ENCODE results near the gene TECR. TPM values are rescaled to one million over a fixed set of nuclear protein-coding genes. Genes with fewer than 3 reads are reported as not detected.

TECR gene
- total RNA-seq, 1 experiment from 2014 or later, result 232 TPM

DNA sequence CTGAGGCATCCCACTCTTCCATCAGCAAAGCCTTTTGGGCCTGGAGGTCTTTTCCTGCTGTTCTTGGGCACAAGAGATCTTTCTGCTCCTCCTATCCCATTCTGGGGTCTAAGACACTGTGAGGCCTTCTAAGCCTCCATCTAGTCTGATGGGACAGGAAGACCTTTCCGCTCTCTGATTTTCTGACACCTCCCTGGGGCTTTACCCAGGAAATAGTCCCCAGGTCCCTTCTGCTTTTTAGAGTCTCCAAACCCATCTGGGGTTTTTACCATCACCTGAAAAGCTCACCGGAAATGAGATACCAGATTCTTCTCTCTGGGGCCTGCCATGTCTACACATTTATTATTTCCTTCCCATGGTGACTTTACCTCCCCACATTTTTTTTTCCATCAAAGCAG lies 74.6 kb downstream of the TECR start:
- intact Hi-C loops (cut with micrococcal nuclease), result no loop called here
- Histone ChIP-seq H3K9ac (ENCODE audit: low read length) (no peak overlapping the region), H3K9me3 (ENCODE audit: control insufficient read depth in 1 of 2, insufficient read depth in 1 of 2, low read depth in 1 of 2, low read length in 2 of 2) (no peaks in the 10 kb centered on the region), H3K4me1 (ENCODE audit: control insufficient read depth in 1 of 2, insufficient read depth in 2 of 2, low read length in 2 of 2) (no peaks in the 10 kb centered on the region), H3K27me3 (ENCODE audit: insufficient read depth, low read length) (no peaks in the 10 kb centered on the region), H2AFZ (ENCODE audit: low read depth, low read length, poor library complexity, severe bottlenecking) (no peak overlapping the region), H3K36me3 (ENCODE audit: control insufficient read depth in 1 of 2, insufficient read depth in 2 of 2, low read length in 2 of 2) (no peaks in the 10 kb centered on the region), H3K9me2 (ENCODE audit: insufficient read depth) (no peaks in the 10 kb centered on the region), H3K4me3 (replicated peaks in 1 of 2; ENCODE audit: low read depth in 1 of 2, low read length in 2 of 2) (no peak overlapping the region), H3K79me2 (ENCODE audit: insufficient read depth, low read length) (no peaks in the 10 kb centered on the region), H4K20me1 (ENCODE audit: insufficient read depth) (no peaks in the 10 kb centered on the region), H3K27ac (ENCODE audit: low read depth, low read length) (no peak overlapping the region), H3K4me2 (ENCODE audit: low read length) (no peak overlapping the region)
- DNase-seq (ENCODE audit: low read depth, low spot score), result no peak
- POLR2A ChIA-PET, result no interaction called here
- RAD21 ChIA-PET (ENCODE audit: low non-redundant PET in 1 of 2, low total read pairs in 2 of 2, uncharacterized antibody in 2 of 2, unreplicated experiment in 2 of 2), result no interaction called here
- TF ChIP-seq ELF1 (IDR thresholded peaks at IDR 0.05; ENCODE audit: borderline replicate concordance, low read depth) (no peak), SIN3A (IDR thresholded peaks at IDR 0.05; ENCODE audit: low read depth) (no peak)
- BruUV-seq (replicated peaks), result no TSS peak
- CTCF ChIA-PET, result no interaction called here
- no peak for ATAC-seq

DNA sequence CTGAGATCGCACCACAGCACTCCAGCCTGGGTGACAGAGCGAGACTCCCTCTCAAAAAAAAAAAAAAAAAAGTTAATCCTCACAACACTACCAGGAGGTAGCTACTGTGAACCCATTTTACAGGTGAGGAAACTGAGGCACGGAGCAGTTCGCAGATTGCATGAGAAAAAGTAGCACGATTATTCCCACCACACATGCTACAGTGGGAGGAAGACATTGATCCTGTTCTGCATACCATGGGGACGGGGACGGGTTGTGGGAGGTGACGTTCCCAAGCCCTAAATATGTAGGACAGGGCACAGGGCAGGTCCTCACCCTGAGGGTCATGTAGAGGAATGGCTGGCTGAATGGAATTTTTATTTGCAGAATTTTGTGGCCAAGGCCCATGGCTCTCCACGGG lies 77.2 kb downstream of the TECR start:
- Histone ChIP-seq H3K9me2 (ENCODE audit: insufficient read depth) (no peaks in the 10 kb centered on the region), H3K27ac (ENCODE audit: low read depth, low read length) (no peak overlapping the region), H3K4me2 (ENCODE audit: low read length) (no peak overlapping the region), H3K4me3 (replicated peaks in 1 of 2; ENCODE audit: low read depth in 1 of 2, low read length in 2 of 2) (no peak overlapping the region), H3K79me2 (ENCODE audit: insufficient read depth, low read length) (no peaks in the 10 kb centered on the region), H4K20me1 (ENCODE audit: insufficient read depth) (no peaks in the 10 kb centered on the region), H3K9me3 (ENCODE audit: control insufficient read depth in 1 of 2, insufficient read depth in 1 of 2, low read depth in 1 of 2, low read length in 2 of 2) (no peaks in the 10 kb centered on the region), H3K4me1 (ENCODE audit: control insufficient read depth in 1 of 2, insufficient read depth in 2 of 2, low read length in 2 of 2) (no peaks in the 10 kb centered on the region), H3K27me3 (ENCODE audit: insufficient read depth, low read length) (no peaks in the 10 kb centered on the region), H3K9ac (ENCODE audit: low read length) (no peak overlapping the region), H2AFZ (ENCODE audit: low read depth, low read length, poor library complexity, severe bottlenecking) (no peak overlapping the region), H3K36me3 (ENCODE audit: control insufficient read depth in 1 of 2, insufficient read depth in 2 of 2, low read length in 2 of 2) (no peaks in the 10 kb centered on the region)
- intact Hi-C loops (cut with micrococcal nuclease), result no loop called here
- DNase-seq (ENCODE audit: low read depth, low spot score), result no peak
- ChIA-PET POLR2A (no interaction called here), RAD21 (ENCODE audit: low non-redundant PET in 1 of 2, low total read pairs in 2 of 2, uncharacterized antibody in 2 of 2, unreplicated experiment in 2 of 2) (interaction anchor here in 1 of 2 experiments (0.6 kb wide), 1 partner anchor 433 kb away, joined by 4 read pairs; no protein-coding TSS in a partner anchor), CTCF (no interaction called here)
- no peak for ATAC-seq
- TF ChIP-seq RAD21 (IDR thresholded peaks at IDR 0.05; ENCODE audit: low read depth) (no peak), CBX3 (IDR thresholded peaks at IDR 0.05; ENCODE audit: low read depth) (no peak), EGR1 (IDR thresholded peaks at IDR 0.05; ENCODE audit: low read depth) (no peak)
- BruUV-seq (replicated peaks), result no TSS peak

DNA sequence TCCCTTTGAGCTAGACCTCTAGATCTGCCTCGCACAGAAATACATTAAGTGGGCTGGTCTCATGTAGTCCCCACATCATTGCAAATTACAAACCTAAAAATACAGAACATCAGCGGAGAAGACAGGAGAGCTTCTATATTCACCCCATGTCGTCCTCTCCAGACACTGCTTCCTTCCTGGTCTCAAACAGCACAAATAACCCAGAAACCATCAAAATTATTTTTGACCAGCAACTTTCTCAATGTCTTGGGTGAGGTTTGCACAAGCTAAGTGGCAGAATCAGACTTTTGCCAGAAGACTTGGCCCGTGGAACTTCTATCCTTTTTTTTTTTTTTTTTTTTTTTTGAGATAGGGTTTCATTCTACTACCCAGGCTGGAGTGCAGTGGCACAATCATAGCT lies 81.7 kb downstream of the TECR start:
- H3K4me1 ChIP-seq (ENCODE audit: control insufficient read depth in 1 of 2, insufficient read depth in 2 of 2, low read length in 2 of 2), result no peaks in the 10 kb centered on the region
- RAD21 ChIA-PET (ENCODE audit: low non-redundant PET in 1 of 2, low total read pairs in 2 of 2, uncharacterized antibody in 2 of 2, unreplicated experiment in 2 of 2), result no interaction called here
- H3K9me2 ChIP-seq (ENCODE audit: insufficient read depth), result no peaks in the 10 kb centered on the region
- intact Hi-C loops (cut with micrococcal nuclease), result no loop called here
- no peak overlapping the region for H3K9ac ChIP-seq (ENCODE audit: low read length)
- CTCF ChIA-PET, result no interaction called here
- no peak for ATAC-seq
- no peak overlapping the region for H3K27ac ChIP-seq (ENCODE audit: low read depth, low read length)
- H2AFZ ChIP-seq (ENCODE audit: low read depth, low read length, poor library complexity, severe bottlenecking), result no peak overlapping the region
- H3K4me3 ChIP-seq (replicated peaks in 1 of 2; ENCODE audit: low read depth in 1 of 2, low read length in 2 of 2), result no peak overlapping the region
- no TSS peak for BruUV-seq (replicated peaks)
- no peak overlapping the region for H3K4me2 ChIP-seq (ENCODE audit: low read length)
- no peak for DNase-seq (ENCODE audit: low read depth, low spot score)
- H3K9me3 ChIP-seq (ENCODE audit: control insufficient read depth in 1 of 2, insufficient read depth in 1 of 2, low read depth in 1 of 2, low read length in 2 of 2), result no peaks in the 10 kb centered on the region
- H3K27me3 ChIP-seq (ENCODE audit: insufficient read depth, low read length), result no peaks in the 10 kb centered on the region
- H3K79me2 ChIP-seq (ENCODE audit: insufficient read depth, low read length), result no peaks in the 10 kb centered on the region
- POLR2A ChIA-PET, result no interaction called here
- no peaks in the 10 kb centered on the region for H4K20me1 ChIP-seq (ENCODE audit: insufficient read depth)
- no peaks in the 10 kb centered on the region for H3K36me3 ChIP-seq (ENCODE audit: control insufficient read depth in 1 of 2, insufficient read depth in 2 of 2, low read length in 2 of 2)
- TF ChIP-seq, protein P1, sequence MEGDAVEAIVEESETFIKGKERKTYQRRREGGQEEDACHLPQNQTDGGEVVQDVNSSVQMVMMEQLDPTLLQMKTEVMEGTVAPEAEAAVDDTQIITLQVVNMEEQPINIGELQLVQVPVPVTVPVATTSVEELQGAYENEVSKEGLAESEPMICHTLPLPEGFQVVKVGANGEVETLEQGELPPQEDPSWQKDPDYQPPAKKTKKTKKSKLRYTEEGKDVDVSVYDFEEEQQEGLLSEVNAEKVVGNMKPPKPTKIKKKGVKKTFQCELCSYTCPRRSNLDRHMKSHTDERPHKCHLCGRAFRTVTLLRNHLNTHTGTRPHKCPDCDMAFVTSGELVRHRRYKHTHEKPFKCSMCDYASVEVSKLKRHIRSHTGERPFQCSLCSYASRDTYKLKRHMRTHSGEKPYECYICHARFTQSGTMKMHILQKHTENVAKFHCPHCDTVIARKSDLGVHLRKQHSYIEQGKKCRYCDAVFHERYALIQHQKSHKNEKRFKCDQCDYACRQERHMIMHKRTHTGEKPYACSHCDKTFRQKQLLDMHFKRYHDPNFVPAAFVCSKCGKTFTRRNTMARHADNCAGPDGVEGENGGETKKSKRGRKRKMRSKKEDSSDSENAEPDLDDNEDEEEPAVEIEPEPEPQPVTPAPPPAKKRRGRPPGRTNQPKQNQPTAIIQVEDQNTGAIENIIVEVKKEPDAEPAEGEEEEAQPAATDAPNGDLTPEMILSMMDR (IDR thresholded peaks at IDR 0.05 in 2 of 3, conservative IDR thresholded peaks at IDR 0.05 in 1 of 3; ENCODE audit: borderline replicate concordance in 1 of 3, insufficient read depth in 1 of 3, low read depth in 2 of 3, low read length in 2 of 3), result no peak
- TF ChIP-seq JUND (IDR thresholded peaks at IDR 0.05) (no peak), EZH2 (IDR thresholded peaks at IDR 0.05) (no peak), SIN3A (IDR thresholded peaks at IDR 0.05; ENCODE audit: low read depth) (no peak), POLR2AphosphoS5 (IDR thresholded peaks at IDR 0.05; ENCODE audit: low read depth, low read length) (no peak)
- TF ChIP-seq, protein P2, sequence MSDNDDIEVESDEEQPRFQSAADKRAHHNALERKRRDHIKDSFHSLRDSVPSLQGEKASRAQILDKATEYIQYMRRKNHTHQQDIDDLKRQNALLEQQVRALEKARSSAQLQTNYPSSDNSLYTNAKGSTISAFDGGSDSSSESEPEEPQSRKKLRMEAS (IDR thresholded peaks at IDR 0.05), result no peak
- TF ChIP-seq, protein P3, sequence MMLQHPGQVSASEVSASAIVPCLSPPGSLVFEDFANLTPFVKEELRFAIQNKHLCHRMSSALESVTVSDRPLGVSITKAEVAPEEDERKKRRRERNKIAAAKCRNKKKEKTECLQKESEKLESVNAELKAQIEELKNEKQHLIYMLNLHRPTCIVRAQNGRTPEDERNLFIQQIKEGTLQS (IDR thresholded peaks at IDR 0.05), result no peak
